Kidney (tissue), 14 donors: ENCODE data around the gene ZNF614. TPM values are rescaled to one million over a fixed set of nuclear protein-coding genes. Genes with fewer than 3 reads are reported as not detected.
"Not testable (repeated sequence)": the region's sequence is repeated elsewhere in the genome, so short reads cannot be mapped to it uniquely, and the experiment has no call there.

Experiments used
- DNase-seq, 5 donors: peaks; one replicate each; pipeline ENCODE4 v3.0.0-alpha.2; 2013 to 2020
- FAIRE-seq: peaks from 2 replicates; lab custom pipeline; 2012; peaks lifted over from hg19 to GRCh38; lab: Jason Lieb, UNC
- H3K27ac ChIP-seq, 2 donors: one replicate each; pipeline ENCODE4 v1.7.0; 2013; ENCODE audit warnings: low read depth in 2 of 2, low read length in 2 of 2, inconsistent platforms in 1 of 2
- H3K27me3 ChIP-seq: one replicate; pipeline ENCODE4 v1.7.1; 2013; ENCODE audit warnings: low read length, inconsistent platforms; ENCODE audit not compliant: control insufficient read depth, insufficient read depth
- H3K36me3 ChIP-seq, 3 donors: one replicate each; pipeline versions ENCODE4 v1.7.0 to v1.7.1; 2013; ENCODE audit warnings: low read length in 3 of 3, control low read depth in 1 of 3, inconsistent platforms in 1 of 3; ENCODE audit not compliant: insufficient read depth in 3 of 3, control insufficient read depth in 2 of 3
- H3K4me1 ChIP-seq, 3 donors: one replicate each; pipeline versions ENCODE4 v1.7.0 to v1.7.1; 2013; ENCODE audit warnings: low read length in 3 of 3, inconsistent platforms in 1 of 3, low read depth in 1 of 3; ENCODE audit not compliant: control insufficient read depth in 2 of 3, insufficient read depth in 2 of 3
- H3K4me3 ChIP-seq, 3 donors: one replicate each; pipeline versions ENCODE4 v1.7.0 to v1.8.1; 2013; ENCODE audit warnings: low read length in 3 of 3, control low read depth in 1 of 3, inconsistent platforms in 1 of 3
- H3K9ac ChIP-seq, 3 donors: one replicate each; pipeline versions ENCODE4 v1.7.0 to v1.7.1; 2013; ENCODE audit warnings: low read length in 3 of 3, control low read depth in 1 of 3, inconsistent platforms in 1 of 3
- H3K9me3 ChIP-seq, 3 donors: one replicate each; pipeline versions ENCODE4 v1.7.0 to v1.7.1; 2013; ENCODE audit warnings: low read length in 3 of 3, control low read depth in 1 of 3, inconsistent platforms in 1 of 3; ENCODE audit not compliant: control insufficient read depth in 2 of 3, insufficient read depth in 1 of 3
- CTCF ChIP-seq: IDR thresholded peaks from 3 replicates; pipeline ENCODE4 v1.5.1; 2012; ENCODE audit warnings: mild to moderate bottlenecking, moderate library complexity, borderline replicate concordance; ENCODE audit not compliant: insufficient read depth; ENCODE audit errors: extremely low read depth
- intact Hi-C: fragments of 100-400 bp; cut with DNase I; formaldehyde crosslinking; loops from one replicate; pipeline ENCODE4 v1.11.1; 2022
- polyA plus RNA-seq: library from polyadenylated mRNA; stranded (reverse); fragments of 350-450 nt; fragmentation: Illumina TruSeq; extraction: RNeasy Lipid Tissue Mini Kit (QIAGEN cat#74804); gene quantifications from one replicate; pipeline ENCODE4 v1.2.3, GENCODE V29; 2014; ENCODE audit warnings: low read depth, low replicate concordance; ENCODE audit not compliant: insufficient read depth
- total RNA-seq: library from RNA; stranded (reverse); fragmentation: NEBNext Ultra II Directional; extraction: Animal tissue kit (Norgen Biotek cat#: 25700); gene quantifications from one replicate; pipeline ENCODE4 v1.2.1, GENCODE V29; 2021
- donor health status: control.
- donor health status: control.
- donor health status: control.
- donor health status: control.
- donor health status: control.
- donor health status: DM: yes; HTN: yes; CAD: no.
- donor health status: Normal renal cell carcinoma (clear cell type).

Gene ZNF614
- total and polyA plus RNA-seq, 2 donors from 2014 or later: 3.0 to 9.4 TPM

- FAIRE-seq (no peak), DNase-seq (no peak)
- Histone ChIP-seq H3K27me3 (no peaks in the 10 kb centered on the region), H3K4me1 (peaks cover 0 to 2% (median 2%) of the 10 kb centered on the region in 3 donors), H3K9ac (no peak overlapping the region), H3K4me3 (no peak overlapping the region), H3K27ac (no peak overlapping the region), H3K9me3 (peaks cover 0 to 27% (median 8%) of the 10 kb centered on the region in 3 donors), H3K36me3 (peaks cover 0 to 7% (median 6%) of the 10 kb centered on the region in 3 donors)
- no peak for TF ChIP-seq CTCF
- intact Hi-C loops: no loop called here
These were observed 48.0 kb downstream of the ZNF614 start for GRCh38 chr19:51980116-51980736.

GRCh38 chr19:51978882-51979281, 49.3 kb downstream of the ZNF614 start:
- Histone ChIP-seq H3K27ac (no peak overlapping the region), H3K4me3 (peak overlapping the region in 1 of 3 donors; percentile 2), H3K9ac (no peak overlapping the region), H3K27me3 (no peaks in the 10 kb centered on the region), H3K36me3 (peaks cover 3 to 16% (median 6%) of the 10 kb centered on the region in 3 donors), H3K9me3 (peaks cover 0 to 39% (median 13%) of the 10 kb centered on the region in 3 donors), H3K4me1 (peaks cover 0 to 2% (median 0%) of the 10 kb centered on the region in 3 donors)
- DNase-seq (no peak), FAIRE-seq (no peak)
- no peak for TF ChIP-seq CTCF
- intact Hi-C loops: no loop called here

- Histone ChIP-seq H3K27ac (no peak overlapping the region), H3K9me3 (peaks cover 4 to 48% (median 17%) of the 10 kb centered on the region in 3 donors), H3K4me3 (no peak overlapping the region), H3K36me3 (peaks cover 11 to 27% (median 12%) of the 10 kb centered on the region in 3 donors), H3K9ac (no peak overlapping the region), H3K4me1 (peaks cover 0 to 2% (median 0%) of the 10 kb centered on the region in 3 donors), H3K27me3 (no peaks in the 10 kb centered on the region)
- intact Hi-C loops: no loop called here
- DNase-seq (no peak), FAIRE-seq (no peak)
- TF ChIP-seq CTCF: no peak
These were observed 50.8 kb downstream of the ZNF614 start for GRCh38 chr19:51977346-51977745.

- no peaks in the 10 kb centered on the region for H3K27me3 ChIP-seq
- peak; percentile 8 for TF ChIP-seq CTCF
- no peak overlapping the region for H3K27ac ChIP-seq
- intact Hi-C loops: no loop called here
- no peak overlapping the region for H3K9ac ChIP-seq
- peaks cover 12 to 30% (median 12%) of the 10 kb centered on the region in 3 donors for H3K36me3 ChIP-seq
- peaks cover 4 to 53% (median 18%) of the 10 kb centered on the region in 3 donors for H3K9me3 ChIP-seq
- DNase-seq (no peak), FAIRE-seq (no peak)
- H3K4me3 ChIP-seq: no peak overlapping the region
- peaks cover 0 to 2% (median 0%) of the 10 kb centered on the region in 3 donors for H3K4me1 ChIP-seq
These were observed 51.3 kb downstream of the ZNF614 start for GRCh38 chr19:51976852-51977251.

- H3K27me3 ChIP-seq, intact Hi-C loops, H3K9ac ChIP-seq, FAIRE-seq, H3K4me3 ChIP-seq, DNase-seq, H3K4me1 ChIP-seq, H3K27ac ChIP-seq: not testable (repeated sequence)
- H3K9me3 ChIP-seq: peaks cover 6 to 64% (median 29%) of the 10 kb centered on the region in 3 donors
- peaks cover 14 to 40% (median 23%) of the 10 kb centered on the region in 3 donors for H3K36me3 ChIP-seq
These were observed 52.4 kb downstream of the ZNF614 start for GRCh38 chr19:51975787-51976186.
